HG03135 (cell line): ENCODE results near the gene RFESD.

Experiments used
- ATAC-seq: cut with Tn5 transposase; IDR thresholded peaks from one replicate; pipeline ENCODE4 v1.9.1; 2021; ENCODE audit warnings: mild to moderate bottlenecking, moderate library complexity; ENCODE audit not compliant: unreplicated experiment

RFESD gene

GRCh38 chr5:95660060-95660459 is 13.5 kb downstream of the RFESD start:
- ATAC-seq = no peak

GRCh38 chr5:95662946-95663345 is 16.4 kb downstream of the RFESD start:
- ATAC-seq = no peak

- no peak for ATAC-seq
Observed at GRCh38 chr5:95664204-95664786, 17.7 kb downstream of the RFESD start.

- no peak for ATAC-seq
Observed at GRCh38 chr5:95667061-95667618, 20.6 kb downstream of the RFESD start.

- no peak for ATAC-seq
Observed at GRCh38 chr5:95667678-95668077, 21.1 kb downstream of the RFESD start.

GRCh38 chr5:95668216-95668615 is 21.6 kb downstream of the RFESD start:
- ATAC-seq = no peak

- no peak for ATAC-seq
Observed at GRCh38 chr5:95668728-95669127, 22.2 kb downstream of the RFESD start.

GRCh38 chr5:95669540-95669939 is 23.0 kb downstream of the RFESD start:
- no peak for ATAC-seq

GRCh38 chr5:95669985-95670384 is 23.4 kb downstream of the RFESD start:
- ATAC-seq = no peak

GRCh38 chr5:95670568-95670967 is 24.0 kb downstream of the RFESD start:
- ATAC-seq = no peak

- ATAC-seq = no peak
Observed at GRCh38 chr5:95671826-95672225, 25.2 kb downstream of the RFESD start.

- ATAC-seq = no peak
Observed at GRCh38 chr5:95672641-95673040, 26.1 kb downstream of the RFESD start.

- ATAC-seq = no peak
Observed at GRCh38 chr5:95673081-95673480, 26.5 kb downstream of the RFESD start.

- no peak for ATAC-seq
Observed at GRCh38 chr5:95682891-95683290, 36.3 kb downstream of the RFESD start, which contains the start of gene SPATA9. SPATA9 (minus strand) TSS chr5:95682991; CDS start chr5:95682854, 137 bp downstream.

GRCh38 chr5:95684361-95684760 is 37.8 kb downstream of the RFESD start:
- no peak for ATAC-seq

- ATAC-seq = no peak
Observed at GRCh38 chr5:95686651-95687050, 40.1 kb downstream of the RFESD start.

GRCh38 chr5:95689680-95690079 is 43.1 kb downstream of the RFESD start:
- ATAC-seq = no peak

- no peak for ATAC-seq
Observed at GRCh38 chr5:95690333-95690732, 43.8 kb downstream of the RFESD start.

- ATAC-seq = no peak
Observed at GRCh38 chr5:95697781-95698681, 51.5 kb downstream of the RFESD start.

- ATAC-seq = no peak
Observed at GRCh38 chr5:95699337-95699736, 52.8 kb downstream of the RFESD start.

- ATAC-seq = no peak
Observed at GRCh38 chr5:95701074-95701473, 54.5 kb downstream of the RFESD start.

GRCh38 chr5:95704150-95704549 is 57.6 kb downstream of the RFESD start:
- no peak for ATAC-seq
